ENCODE results near the gene GRIK4. TPM values are rescaled to one million over a fixed set of nuclear protein-coding genes. Genes with fewer than 3 reads are reported as not detected.

Gene GRIK4
- total RNA-seq, 1 experiment from 2014 or later = not detected

GRCh38 chr11:120971825-120972224, 460.3 kb downstream of the GRIK4 start:
- Histone ChIP-seq H3K4me2 (ENCODE audit: low read length) (no peak overlapping the region), H3K79me2 (ENCODE audit: low read length) (no peaks in the 10 kb centered on the region), H3K4me3 (ENCODE audit: low read length) (no peak overlapping the region), H3F3A (ENCODE audit: low read length, unreplicated experiment) (no peaks in the 10 kb centered on the region), H3K36me3 (ENCODE audit: low read depth, low read length) (no peaks in the 10 kb centered on the region), H3K9me2 (replicated peaks; ENCODE audit: low read length) (no peaks in the 10 kb centered on the region), H3K9me3 (ENCODE audit: low read length) (no peaks in the 10 kb centered on the region), H3K27me3 (ENCODE audit: low read length) (peaks cover 96% of the 10 kb centered on the region), H3K27ac (ENCODE audit: low read length) (no peak overlapping the region), H2AFZ (ENCODE audit: low read length) (no peak overlapping the region), H4K20me1 (ENCODE audit: low read length) (no peaks in the 10 kb centered on the region), H3K4me1 (ENCODE audit: insufficient read depth, low read length) (no peaks in the 10 kb centered on the region), H3K9ac (ENCODE audit: low read length) (no peak overlapping the region)
- TF ChIP-seq EZH2 (IDR thresholded peaks at IDR 0.05; ENCODE audit: low read length, unreplicated experiment) = no peak
- TF ChIP-seq CTCF (conservative IDR thresholded peaks at IDR 0.05; ENCODE audit: low read depth, low read length) = no peak
- no peak for TF ChIP-seq EZH2phosphoT487 (IDR thresholded peaks at IDR 0.05; ENCODE audit: borderline replicate concordance, low read length)
- BruUV-seq (replicated peaks) = no TSS peak
- no peak for DNase-seq
- CTCF ChIA-PET = no interaction called here
- POLR2A ChIA-PET (ENCODE audit: unreplicated experiment) = no interaction called here
- intact Hi-C loops (cut with micrococcal nuclease) = no loop called here
- no peak for ATAC-seq

- DNase-seq = no peak
- Histone ChIP-seq H3K9me3 (ENCODE audit: low read length) (no peaks in the 10 kb centered on the region), H4K20me1 (ENCODE audit: low read length) (no peaks in the 10 kb centered on the region)
These were observed 461.1 kb downstream of the GRIK4 start for GRCh38 chr11:120972621-120973020.

GRCh38 chr11:120973501-120973900, 462.0 kb downstream of the GRIK4 start:
- no peaks in the 10 kb centered on the region for H3K4me1 ChIP-seq (ENCODE audit: insufficient read depth, low read length)
- no peak overlapping the region for H3K4me2 ChIP-seq (ENCODE audit: low read length)
- no peak overlapping the region for H3K9ac ChIP-seq (ENCODE audit: low read length)
- BruUV-seq (replicated peaks) = no TSS peak
- peaks cover 89% of the 10 kb centered on the region for H3K27me3 ChIP-seq (ENCODE audit: low read length)
- no peak for ATAC-seq
- H3K36me3 ChIP-seq (ENCODE audit: low read depth, low read length) = no peaks in the 10 kb centered on the region
- H3K79me2 ChIP-seq (ENCODE audit: low read length) = no peaks in the 10 kb centered on the region
- intact Hi-C loops (cut with micrococcal nuclease) = no loop called here
- no peaks in the 10 kb centered on the region for H4K20me1 ChIP-seq (ENCODE audit: low read length)
- TF ChIP-seq CTCF (conservative IDR thresholded peaks at IDR 0.05; ENCODE audit: low read depth, low read length) (no peak), EZH2 (IDR thresholded peaks at IDR 0.05; ENCODE audit: low read length, unreplicated experiment) (no peak), EZH2phosphoT487 (IDR thresholded peaks at IDR 0.05; ENCODE audit: borderline replicate concordance, low read length) (no peak)
- H3K4me3 ChIP-seq (ENCODE audit: low read length) = no peak overlapping the region
- H3K9me2 ChIP-seq (replicated peaks; ENCODE audit: low read length) = no peaks in the 10 kb centered on the region
- H3K9me3 ChIP-seq (ENCODE audit: low read length) = no peaks in the 10 kb centered on the region
- H3K27ac ChIP-seq (ENCODE audit: low read length) = no peak overlapping the region
- H2AFZ ChIP-seq (ENCODE audit: low read length) = no peak overlapping the region
- DNase-seq = no peak
- POLR2A ChIA-PET (ENCODE audit: unreplicated experiment) = no interaction called here
- H3F3A ChIP-seq (ENCODE audit: low read length, unreplicated experiment) = no peaks in the 10 kb centered on the region
- CTCF ChIA-PET = no interaction called here

More at GRCh38 chr11:120972621-120973020, 461.1 kb downstream of the GRIK4 start:
- ChIA-PET CTCF (no interaction called here), POLR2A (ENCODE audit: unreplicated experiment) (no interaction called here)
- H3K4me3 ChIP-seq (ENCODE audit: low read length) = no peak overlapping the region
- ATAC-seq = no peak
- H3K9me2 ChIP-seq (replicated peaks; ENCODE audit: low read length) = no peaks in the 10 kb centered on the region
- BruUV-seq (replicated peaks) = no TSS peak
- H3K79me2 ChIP-seq (ENCODE audit: low read length) = no peaks in the 10 kb centered on the region
- no peak overlapping the region for H3K4me2 ChIP-seq (ENCODE audit: low read length)
- H3K36me3 ChIP-seq (ENCODE audit: low read depth, low read length) = no peaks in the 10 kb centered on the region
- TF ChIP-seq CTCF (conservative IDR thresholded peaks at IDR 0.05; ENCODE audit: low read depth, low read length) = no peak
- TF ChIP-seq EZH2phosphoT487 (IDR thresholded peaks at IDR 0.05; ENCODE audit: borderline replicate concordance, low read length) = no peak
- no peak for TF ChIP-seq EZH2 (IDR thresholded peaks at IDR 0.05; ENCODE audit: low read length, unreplicated experiment)
- no peaks in the 10 kb centered on the region for H3F3A ChIP-seq (ENCODE audit: low read length, unreplicated experiment)
- no peak overlapping the region for H3K27ac ChIP-seq (ENCODE audit: low read length)
- H2AFZ ChIP-seq (ENCODE audit: low read length) = no peak overlapping the region
- no peak overlapping the region for H3K9ac ChIP-seq (ENCODE audit: low read length)
- no peaks in the 10 kb centered on the region for H3K4me1 ChIP-seq (ENCODE audit: insufficient read depth, low read length)
- peaks cover 91% of the 10 kb centered on the region for H3K27me3 ChIP-seq (ENCODE audit: low read length)
- intact Hi-C loops (cut with micrococcal nuclease) = no loop called here

Measured in PC-3 (cell line).